Ovary (tissue), 3 donors: ENCODE results near the gene MAST4.

Source experiments
- CTCF ChIP-seq, 3 donors: fragments of 450-650 bp in 2 of 3; fragments of 200-600 bp in 1 of 3; IDR thresholded peaks; one replicate each; pipeline versions ENCODE4 v1.5.1 to v1.8.0; 2016 to 2022; ENCODE audit warnings: antibody characterized with exemption in 3 of 3, mild to moderate bottlenecking in 1 of 3
- POLR2A ChIP-seq: fragments of 450-650 bp; IDR thresholded peaks from one replicate; pipeline ENCODE4 v1.6.1; 2017; ENCODE audit warnings: antibody characterized with exemption, mild to moderate bottlenecking, moderate library complexity
- donor health status: DM: no; HTN: no; CAD: no.

- TF ChIP-seq POLR2A (no peak), CTCF (IDR thresholded peaks at IDR 0.05) (no peak)
These were observed 234.4 kb downstream of the MAST4 start for GRCh38 chr5:66830636-66831035.
